ENCODE data around the gene BAX. TPM values are rescaled to one million over a fixed set of nuclear protein-coding genes. Genes with fewer than 3 reads are reported as not detected.
A peak's percentile ranks its signal among the peaks of the same experiment; 100 is the strongest.
"Not testable (repeated sequence)": the region's sequence is repeated elsewhere in the genome, so short reads cannot be mapped to it uniquely, and the experiment has no call there.

BAX gene
- total and polyA plus RNA-seq, 4 donors, result 10.5 to 27.0 (median 14.8) TPM

DNA sequence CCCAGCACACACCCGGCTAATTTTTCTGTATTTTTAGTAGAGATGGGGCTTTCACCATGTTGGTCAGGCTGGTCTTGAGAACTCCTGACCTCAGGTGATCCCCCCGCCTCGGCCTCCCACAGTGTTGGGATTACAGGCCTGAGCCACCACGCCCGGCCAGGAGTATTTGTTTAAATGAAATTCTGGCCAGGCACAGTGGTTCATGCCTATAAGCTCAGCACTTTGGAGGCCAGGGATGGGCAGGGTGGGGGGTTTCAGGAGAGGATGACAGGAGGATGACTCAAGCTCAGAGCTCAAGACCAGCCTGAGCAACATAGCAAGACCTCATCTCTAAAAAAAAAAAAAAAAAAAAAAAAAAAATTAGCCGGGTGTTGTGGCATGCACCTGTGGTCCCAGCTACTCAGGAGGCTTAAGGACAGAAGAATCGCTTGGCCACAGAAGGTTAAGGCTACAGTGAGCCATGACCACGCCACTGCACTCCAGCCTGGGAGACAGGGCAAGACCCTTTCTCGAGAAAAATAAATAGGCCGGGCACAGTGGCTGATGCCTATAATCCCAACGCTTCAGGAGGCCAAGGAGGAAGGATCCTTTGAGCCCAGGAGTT lies 29.3 kb upstream of the BAX start:
- 80% methylated on average over 11 of the region's 11 CpGs for WGBS
- no peak for TF ChIP-seq RAD21 (IDR thresholded peaks at IDR 0.05)
- TF ChIP-seq EGR1 (IDR thresholded peaks at IDR 0.05; ENCODE audit: low read depth in 2 of 2), result no peak
- no peak for DNase-seq (ENCODE audit: low spot score)
- Histone ChIP-seq H3K36me3 (ENCODE audit: control insufficient read depth in 4 of 4, insufficient read depth in 3 of 4, low read depth in 1 of 4, low read length in 3 of 4) (peaks cover 3 to 22% (median 16%) of the 10 kb centered on the region in 4 donors), H3K27me3 (ENCODE audit: control insufficient read depth in 4 of 4, insufficient read depth in 4 of 4, low read length in 3 of 4) (no peaks in the 10 kb centered on the region), H3K4me3 (ENCODE audit: low read depth in 1 of 3, low read length in 3 of 3) (no peak overlapping the region), H3K27ac (ENCODE audit: low read depth in 1 of 2, low read length in 2 of 2) (no peak overlapping the region), H3K4me1 (ENCODE audit: control insufficient read depth in 4 of 4, insufficient read depth in 4 of 4, low read length in 3 of 4) (no peaks in the 10 kb centered on the region), H3K9ac (ENCODE audit: low read depth in 1 of 2, low read length in 2 of 2) (no peak overlapping the region), H3K9me3 (ENCODE audit: control insufficient read depth in 4 of 4, low read length in 3 of 4) (no peaks in the 10 kb centered on the region)

DNA sequence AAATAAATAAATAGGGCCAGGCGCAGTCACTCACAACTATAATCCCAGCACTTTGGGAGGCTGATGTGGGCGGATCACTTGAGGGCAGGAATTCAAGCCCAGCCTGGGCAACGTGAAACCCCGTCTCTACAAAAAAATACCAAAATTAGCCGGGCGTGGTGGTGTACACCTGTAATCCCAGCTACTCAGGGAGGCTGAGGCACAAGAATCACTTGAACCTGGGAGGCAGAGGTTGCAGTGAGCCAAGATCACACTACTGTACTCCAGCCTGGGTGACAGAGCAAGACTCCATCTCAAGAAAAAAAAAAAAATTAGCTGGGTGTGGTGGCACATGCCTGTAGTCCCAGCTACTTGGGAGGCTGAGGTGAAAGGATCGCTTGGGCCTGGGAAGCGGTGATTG lies 28.8 kb upstream of the BAX start:
- not testable (repeated sequence) for H3K4me3 ChIP-seq (ENCODE audit: low read depth in 1 of 3, low read length in 3 of 3); H3K27me3 ChIP-seq (ENCODE audit: control insufficient read depth in 4 of 4, insufficient read depth in 4 of 4, low read length in 3 of 4); DNase-seq (ENCODE audit: low spot score); H3K9me3 ChIP-seq (ENCODE audit: control insufficient read depth in 4 of 4, low read length in 3 of 4); H3K4me1 ChIP-seq (ENCODE audit: control insufficient read depth in 4 of 4, insufficient read depth in 4 of 4, low read length in 3 of 4); H3K27ac ChIP-seq (ENCODE audit: low read depth in 1 of 2, low read length in 2 of 2); H3K9ac ChIP-seq (ENCODE audit: low read depth in 1 of 2, low read length in 2 of 2)
- 87% methylated on average over 8 of the region's 8 CpGs for whole genome bisulfite sequencing
- H3K36me3 ChIP-seq (ENCODE audit: control insufficient read depth in 4 of 4, insufficient read depth in 3 of 4, low read depth in 1 of 4, low read length in 3 of 4), result peaks cover 3 to 19% (median 12%) of the 10 kb centered on the region in 4 donors

DNA sequence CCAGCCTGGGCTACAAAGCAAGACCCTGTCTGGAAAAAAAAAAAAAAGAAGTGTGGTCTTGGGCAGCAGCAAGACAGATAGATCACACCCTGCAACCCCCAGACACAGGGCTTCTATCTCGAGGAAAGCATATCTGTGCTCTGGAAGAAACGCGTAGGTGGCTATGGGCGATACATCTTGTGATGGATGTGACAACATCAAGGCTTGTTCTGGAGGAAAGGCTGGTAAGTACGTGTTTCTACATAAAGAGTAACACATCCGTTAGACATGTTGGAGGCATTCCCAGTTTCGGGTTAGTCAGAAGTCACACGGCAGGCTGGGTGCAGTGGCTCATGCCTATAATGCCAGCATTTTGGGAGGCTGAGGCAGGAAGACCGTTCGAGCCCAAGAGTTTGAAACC lies 27.8 kb upstream of the BAX start:
- DNase-seq (ENCODE audit: low spot score), result no peak
- H3K27ac ChIP-seq (ENCODE audit: low read depth in 1 of 2, low read length in 2 of 2), result no peak overlapping the region
- no peaks in the 10 kb centered on the region for H3K4me1 ChIP-seq (ENCODE audit: control insufficient read depth in 4 of 4, insufficient read depth in 4 of 4, low read length in 3 of 4)
- 36% methylated on average over 10 of the region's 10 CpGs for WGBS
- H3K27me3 ChIP-seq (ENCODE audit: control insufficient read depth in 4 of 4, insufficient read depth in 4 of 4, low read length in 3 of 4), result no peaks in the 10 kb centered on the region
- H3K9ac ChIP-seq (ENCODE audit: low read depth in 1 of 2, low read length in 2 of 2), result no peak overlapping the region
- H3K4me3 ChIP-seq (ENCODE audit: low read depth in 1 of 3, low read length in 3 of 3), result no peak overlapping the region
- peaks cover 3 to 11% (median 7%) of the 10 kb centered on the region in 4 donors for H3K36me3 ChIP-seq (ENCODE audit: control insufficient read depth in 4 of 4, insufficient read depth in 3 of 4, low read depth in 1 of 4, low read length in 3 of 4)
- H3K9me3 ChIP-seq (ENCODE audit: control insufficient read depth in 4 of 4, low read length in 3 of 4), result no peaks in the 10 kb centered on the region
- TF ChIP-seq RAD21 (IDR thresholded peaks at IDR 0.05) (no peak), RXRA (IDR thresholded peaks at IDR 0.05) (no peak), EGR1 (IDR thresholded peaks at IDR 0.05; ENCODE audit: low read depth in 2 of 2) (no peak), YY1 (IDR thresholded peaks at IDR 0.05) (no peak)

DNA sequence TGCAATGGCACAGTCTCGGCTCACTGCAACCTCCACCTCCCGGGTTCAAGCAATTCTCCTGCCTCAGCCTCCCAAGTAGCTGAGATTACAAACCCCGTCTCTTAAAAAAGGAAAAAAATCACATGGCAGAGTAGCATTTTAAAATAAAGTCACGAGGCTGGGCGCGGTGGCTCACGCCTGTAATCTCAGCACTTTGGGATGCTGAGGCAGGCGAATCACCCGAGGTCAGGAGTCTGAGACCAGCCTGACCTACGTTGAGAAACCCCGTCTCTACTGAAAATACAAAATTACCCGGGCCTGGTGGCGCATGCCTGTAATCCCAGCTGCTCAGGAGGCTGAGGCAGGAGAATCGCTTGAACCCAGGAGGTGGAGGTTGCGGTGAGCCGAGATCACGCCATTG lies 27.0 kb upstream of the BAX start:
- not testable (repeated sequence) for H3K27ac ChIP-seq (ENCODE audit: low read depth in 1 of 2, low read length in 2 of 2); H3K36me3 ChIP-seq (ENCODE audit: control insufficient read depth in 4 of 4, insufficient read depth in 3 of 4, low read depth in 1 of 4, low read length in 3 of 4); H3K27me3 ChIP-seq (ENCODE audit: control insufficient read depth in 4 of 4, insufficient read depth in 4 of 4, low read length in 3 of 4); H3K4me3 ChIP-seq (ENCODE audit: low read depth in 1 of 3, low read length in 3 of 3); H3K4me1 ChIP-seq (ENCODE audit: control insufficient read depth in 4 of 4, insufficient read depth in 4 of 4, low read length in 3 of 4); H3K9me3 ChIP-seq (ENCODE audit: control insufficient read depth in 4 of 4, low read length in 3 of 4); H3K9ac ChIP-seq (ENCODE audit: low read depth in 1 of 2, low read length in 2 of 2); DNase-seq (ENCODE audit: low spot score)
- 78% methylated on average over 17 of the region's 17 CpGs for WGBS

DNA sequence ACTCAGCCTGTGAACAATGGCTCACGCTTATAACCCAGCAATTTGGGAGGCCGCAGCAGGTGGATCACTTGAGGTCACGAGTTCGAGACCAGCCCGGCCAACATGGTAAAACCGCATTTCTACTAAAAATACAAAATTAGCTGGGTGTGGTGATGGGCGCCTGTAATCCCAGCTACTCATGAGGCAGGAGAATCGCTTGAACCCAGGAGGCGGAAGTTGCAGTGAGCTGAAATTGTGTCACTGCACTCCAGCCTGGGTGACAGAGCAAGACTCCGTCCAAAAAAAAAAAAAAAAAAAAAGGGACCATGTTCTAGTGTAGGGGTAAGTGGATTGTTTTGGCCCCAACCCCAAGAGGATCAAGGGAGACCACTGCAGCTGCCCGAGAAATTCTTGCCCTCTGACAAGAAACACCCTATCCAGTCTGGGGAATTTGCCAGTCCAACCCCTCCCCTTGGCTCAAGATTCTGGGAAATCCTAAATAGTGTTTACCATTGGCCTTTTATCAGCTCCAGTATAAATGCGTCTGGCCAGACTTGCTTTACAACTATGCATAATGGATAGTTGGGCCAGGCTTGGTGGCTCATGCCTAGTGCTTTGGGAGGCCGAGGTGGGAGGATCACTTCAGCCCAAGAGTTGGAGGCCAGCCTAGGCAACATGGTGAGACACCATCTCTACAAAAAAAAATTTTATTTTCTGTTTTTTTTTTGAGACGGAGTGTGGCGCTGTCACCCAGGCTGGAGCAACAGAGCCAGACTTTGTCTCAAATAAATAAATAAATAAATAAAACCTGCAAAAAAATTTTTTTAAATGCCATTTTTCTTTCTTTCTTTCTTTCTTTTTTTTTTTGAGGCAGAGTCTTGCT lies 26.3 kb upstream of the BAX start:
- Histone ChIP-seq H3K9ac (ENCODE audit: low read depth in 1 of 2, low read length in 2 of 2) (no peak overlapping the region), H3K4me3 (ENCODE audit: low read depth in 1 of 3, low read length in 3 of 3) (no peak overlapping the region), H3K36me3 (ENCODE audit: control insufficient read depth in 4 of 4, insufficient read depth in 3 of 4, low read depth in 1 of 4, low read length in 3 of 4) (no peaks in the 10 kb centered on the region), H3K27ac (ENCODE audit: low read depth in 1 of 2, low read length in 2 of 2) (no peak overlapping the region), H3K9me3 (ENCODE audit: control insufficient read depth in 4 of 4, low read length in 3 of 4) (no peaks in the 10 kb centered on the region), H3K27me3 (ENCODE audit: control insufficient read depth in 4 of 4, insufficient read depth in 4 of 4, low read length in 3 of 4) (no peaks in the 10 kb centered on the region), H3K4me1 (ENCODE audit: control insufficient read depth in 4 of 4, insufficient read depth in 4 of 4, low read length in 3 of 4) (peaks cover 0 to 4% (median under 1%) of the 10 kb centered on the region in 4 donors)
- DNase-seq (ENCODE audit: low spot score), result no peak
- TF ChIP-seq EGR1 (IDR thresholded peaks at IDR 0.05; ENCODE audit: low read depth in 2 of 2), result no peak
- no peak for TF ChIP-seq JUND (IDR thresholded peaks at IDR 0.05)
- TF ChIP-seq RAD21 (IDR thresholded peaks at IDR 0.05), result peak in 1 of 2 donors; percentile 7
- TF ChIP-seq NR2F2 (IDR thresholded peaks at IDR 0.05), result no peak
- 78% methylated on average over 15 of the region's 15 CpGs for WGBS

Measured in liver (tissue), 9 donors.